ENCODE measurements around the gene CFAP43. TPM values are rescaled to one million over a fixed set of nuclear protein-coding genes. Genes with fewer than 3 reads are reported as not detected.
"Not testable (repeated sequence)": the region's sequence is repeated elsewhere in the genome, so short reads cannot be mapped to it uniquely, and the experiment has no call there.

CFAP43 gene
- total RNA-seq, 1 experiment from 2014 or later: 0.44 TPM

- ChIA-PET POLR2A (ENCODE audit: unreplicated experiment) (no interaction called here), CTCF (no interaction called here)
- no peaks in the 10 kb centered on the region for H4K20me1 ChIP-seq (ENCODE audit: low read length)
- H3K79me2 ChIP-seq (ENCODE audit: low read length): no peaks in the 10 kb centered on the region
- no peaks in the 10 kb centered on the region for H3K27me3 ChIP-seq (ENCODE audit: low read length)
- no peaks in the 10 kb centered on the region for H3K4me1 ChIP-seq (ENCODE audit: insufficient read depth, low read length)
- no peak overlapping the region for H3K4me3 ChIP-seq (ENCODE audit: low read length)
- DNase-seq (no peak), ATAC-seq (no peak)
- no peaks in the 10 kb centered on the region for H3K9me2 ChIP-seq (replicated peaks; ENCODE audit: low read length)
- H3K36me3 ChIP-seq (ENCODE audit: low read depth, low read length): no peaks in the 10 kb centered on the region
- BruUV-seq (replicated peaks): no TSS peak
- intact Hi-C loops (cut with micrococcal nuclease): no loop called here
- H3K4me2 ChIP-seq (ENCODE audit: low read length): no peak overlapping the region
- H3K27ac ChIP-seq (ENCODE audit: low read length): no peak overlapping the region
- TF ChIP-seq EZH2phosphoT487 (IDR thresholded peaks at IDR 0.05; ENCODE audit: borderline replicate concordance, low read length) (no peak), EZH2 (IDR thresholded peaks at IDR 0.05; ENCODE audit: low read length, unreplicated experiment) (no peak)
- TF ChIP-seq, protein P1, sequence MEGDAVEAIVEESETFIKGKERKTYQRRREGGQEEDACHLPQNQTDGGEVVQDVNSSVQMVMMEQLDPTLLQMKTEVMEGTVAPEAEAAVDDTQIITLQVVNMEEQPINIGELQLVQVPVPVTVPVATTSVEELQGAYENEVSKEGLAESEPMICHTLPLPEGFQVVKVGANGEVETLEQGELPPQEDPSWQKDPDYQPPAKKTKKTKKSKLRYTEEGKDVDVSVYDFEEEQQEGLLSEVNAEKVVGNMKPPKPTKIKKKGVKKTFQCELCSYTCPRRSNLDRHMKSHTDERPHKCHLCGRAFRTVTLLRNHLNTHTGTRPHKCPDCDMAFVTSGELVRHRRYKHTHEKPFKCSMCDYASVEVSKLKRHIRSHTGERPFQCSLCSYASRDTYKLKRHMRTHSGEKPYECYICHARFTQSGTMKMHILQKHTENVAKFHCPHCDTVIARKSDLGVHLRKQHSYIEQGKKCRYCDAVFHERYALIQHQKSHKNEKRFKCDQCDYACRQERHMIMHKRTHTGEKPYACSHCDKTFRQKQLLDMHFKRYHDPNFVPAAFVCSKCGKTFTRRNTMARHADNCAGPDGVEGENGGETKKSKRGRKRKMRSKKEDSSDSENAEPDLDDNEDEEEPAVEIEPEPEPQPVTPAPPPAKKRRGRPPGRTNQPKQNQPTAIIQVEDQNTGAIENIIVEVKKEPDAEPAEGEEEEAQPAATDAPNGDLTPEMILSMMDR (conservative IDR thresholded peaks at IDR 0.05; ENCODE audit: low read depth, low read length): no peak
- H3K9me3 ChIP-seq (ENCODE audit: low read length): no peaks in the 10 kb centered on the region
- no peaks in the 10 kb centered on the region for H3F3A ChIP-seq (ENCODE audit: low read length, unreplicated experiment)
- no peak overlapping the region for H3K9ac ChIP-seq (ENCODE audit: low read length)
- no peak overlapping the region for H2AFZ ChIP-seq (ENCODE audit: low read length)
These were observed 41.5 kb downstream of the CFAP43 start for GRCh38 chr10:104190695-104191094.

DNA sequence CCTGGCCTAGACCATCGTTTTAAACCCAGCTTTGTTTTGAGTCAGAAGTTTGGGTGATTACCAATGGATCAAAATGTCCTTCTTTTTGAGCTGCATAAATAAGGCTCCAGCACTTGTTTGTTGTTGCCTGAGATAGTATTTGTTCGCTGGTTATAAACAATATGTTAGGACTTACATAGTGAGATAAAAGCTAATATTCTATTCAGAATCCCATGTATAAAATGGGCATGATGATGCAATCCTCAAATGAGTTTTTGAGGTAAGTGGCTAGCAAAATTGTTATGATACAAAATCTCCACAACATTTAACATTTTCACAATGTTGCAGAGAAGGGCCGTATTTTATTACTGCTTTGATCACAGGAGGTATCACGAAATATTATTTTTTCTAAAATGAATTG, 48.5 kb downstream of the CFAP43 start:
- Histone ChIP-seq H3K4me3 (ENCODE audit: low read length) (no peak overlapping the region), H3K27ac (ENCODE audit: low read length) (no peak overlapping the region), H3F3A (ENCODE audit: low read length, unreplicated experiment) (no peaks in the 10 kb centered on the region), H3K4me1 (ENCODE audit: insufficient read depth, low read length) (no peaks in the 10 kb centered on the region), H3K36me3 (ENCODE audit: low read depth, low read length) (no peaks in the 10 kb centered on the region), H4K20me1 (ENCODE audit: low read length) (no peaks in the 10 kb centered on the region), H3K79me2 (ENCODE audit: low read length) (no peaks in the 10 kb centered on the region), H3K27me3 (ENCODE audit: low read length) (0 out of 2 replicates have a peak, but pooled peaks cover 4% of the 10 kb centered on the region), H3K9me2 (replicated peaks; ENCODE audit: low read length) (no peaks in the 10 kb centered on the region), H3K9ac (ENCODE audit: low read length) (no peak overlapping the region), H3K4me2 (ENCODE audit: low read length) (no peak overlapping the region), H3K9me3 (ENCODE audit: low read length) (no peaks in the 10 kb centered on the region), H2AFZ (ENCODE audit: low read length) (no peak overlapping the region)
- ChIA-PET CTCF (no interaction called here), POLR2A (ENCODE audit: unreplicated experiment) (no interaction called here)
- DNase-seq (no peak), ATAC-seq (no peak)
- intact Hi-C loops (cut with micrococcal nuclease): no loop called here
- no peak for TF ChIP-seq EZH2phosphoT487 (IDR thresholded peaks at IDR 0.05; ENCODE audit: borderline replicate concordance, low read length)
- TF ChIP-seq EZH2 (IDR thresholded peaks at IDR 0.05; ENCODE audit: low read length, unreplicated experiment): no peak
- TF ChIP-seq, protein P1 (conservative IDR thresholded peaks at IDR 0.05; ENCODE audit: low read depth, low read length): no peak
- no TSS peak for BruUV-seq (replicated peaks)

DNA sequence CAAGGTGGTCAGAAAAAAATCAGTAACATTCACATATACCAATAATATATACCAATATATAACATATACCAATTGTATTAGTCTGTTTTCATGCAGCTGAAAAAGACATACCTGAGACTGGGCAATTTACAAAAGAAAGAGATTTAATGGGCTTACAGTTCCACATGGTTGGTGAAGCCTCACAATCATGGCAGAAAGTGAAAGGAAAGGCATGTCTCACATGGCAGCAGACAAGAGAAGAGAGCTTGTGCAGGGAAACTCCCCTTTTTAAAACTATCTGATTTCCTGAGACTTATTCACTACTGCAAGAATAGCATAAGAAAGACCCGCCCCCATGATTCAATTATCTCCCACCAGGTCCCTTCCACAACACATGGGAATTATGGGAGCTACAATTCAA, 58.0 kb downstream of the CFAP43 start:
- CTCF ChIA-PET; H3K4me2 ChIP-seq (ENCODE audit: low read length); H4K20me1 ChIP-seq (ENCODE audit: low read length); H3K36me3 ChIP-seq (ENCODE audit: low read depth, low read length); BruUV-seq (replicated peaks); H3K79me2 ChIP-seq (ENCODE audit: low read length); H3K4me1 ChIP-seq (ENCODE audit: insufficient read depth, low read length); H3K27ac ChIP-seq (ENCODE audit: low read length); H3F3A ChIP-seq (ENCODE audit: low read length, unreplicated experiment); POLR2A ChIA-PET (ENCODE audit: unreplicated experiment); H3K9ac ChIP-seq (ENCODE audit: low read length); ATAC-seq; H3K4me3 ChIP-seq (ENCODE audit: low read length); H3K9me3 ChIP-seq (ENCODE audit: low read length); intact Hi-C loops (cut with micrococcal nuclease); H2AFZ ChIP-seq (ENCODE audit: low read length); H3K9me2 ChIP-seq (replicated peaks; ENCODE audit: low read length); H3K27me3 ChIP-seq (ENCODE audit: low read length); DNase-seq: not testable (repeated sequence)

All from PC-3 (cell line).